Activated CD8-positive, alpha-beta T cell treated with anti-CD3 and anti-CD28 coated beads for 36 hours (primary cell): Measurements from ENCODE around the gene MEIKIN. TPM values are rescaled to one million over a fixed set of nuclear protein-coding genes. Genes with fewer than 3 reads are reported as not detected.

Experiments used
- ATAC-seq: fragments of 200-7000 bp; cut with Tn5 transposase; one replicate; pipeline ENCODE4 v1.10.0; 2021; ENCODE audit warnings: mild to moderate bottlenecking, moderate library complexity
- CTCF ChIA-PET: fragments of 350-600 bp; sonication (Branson Sonifier 250); formaldehyde crosslinking; loops from one replicate; lab custom pipeline; 2021; ENCODE audit warnings: antibody characterized with exemption; lab: Charles Lee
- POLR2A ChIA-PET: fragments of 350-600 bp; sonication (Branson Sonifier 250); formaldehyde crosslinking; loops from one replicate; lab custom pipeline; 2021; ENCODE audit warnings: antibody characterized with exemption; lab: Charles Lee
- DNase-seq: peaks from one replicate; pipeline ENCODE4 v3.0.0-alpha.2; 2020
- H3K27ac Mint-ChIP-seq: one replicate; pipeline ENCODE4 v1.8.0; 2021; ENCODE audit warnings: mild to moderate bottlenecking, mixed read lengths
- H3K27me3 Mint-ChIP-seq: one replicate; pipeline ENCODE4 v1.8.0; 2021; ENCODE audit warnings: mixed read lengths
- H3K36me3 Mint-ChIP-seq: one replicate; pipeline ENCODE4 v1.8.0; 2021; ENCODE audit warnings: low read depth, mixed read lengths
- H3K4me1 Mint-ChIP-seq: one replicate; pipeline ENCODE4 v1.8.0; 2021; ENCODE audit warnings: low read depth, mixed read lengths
- H3K4me3 Mint-ChIP-seq: one replicate; pipeline ENCODE4 v1.8.0; 2021; ENCODE audit warnings: mild to moderate bottlenecking, moderate library complexity, mixed read lengths
- H3K9me3 Mint-ChIP-seq: one replicate; pipeline ENCODE4 v1.8.0; 2021; ENCODE audit warnings: mixed read lengths
- CTCF ChIP-seq: fragments of 200-600 bp; IDR thresholded peaks from one replicate; pipeline ENCODE4 v1.8.0; 2022; ENCODE audit warnings: antibody characterized with exemption, mild to moderate bottlenecking
- intact Hi-C: fragments of 100-400 bp; cut with micrococcal nuclease; formaldehyde crosslinking; loops from one replicate; pipeline ENCODE4 v1.10.0; 2022
- total RNA-seq, 2 experiments: library from RNA; stranded (reverse); gene quantifications; one replicate each; pipeline ENCODE4 v1.2.3, GENCODE V29; 2021

The MEIKIN gene
- total RNA-seq, 2 experiments from 2014 or later, result not detected

GRCh38 chr5:131769336-131769735 lies 176.1 kb downstream of the MEIKIN start:
- ChIA-PET CTCF (interaction anchor here (0.5 to 0.7 kb wide), 2 partner anchors 18 to 271 kb away, joined by 3 read pairs; no protein-coding TSS in a partner anchor), POLR2A (no interaction called here)
- Mint-ChIP-seq H3K36me3 (peaks cover 9% of the 10 kb centered on the region), H3K27ac (no peak overlapping the region), H3K9me3 (peaks cover 4% of the 10 kb centered on the region), H3K4me3 (no peak overlapping the region), H3K27me3 (no peaks in the 10 kb centered on the region), H3K4me1 (peaks cover 16% of the 10 kb centered on the region)
- no peak for DNase-seq
- intact Hi-C loops, result no loop called here
- TF ChIP-seq CTCF, result no peak
- no peak for ATAC-seq

- no peak overlapping the region for H3K4me3 Mint-ChIP-seq
- POLR2A ChIA-PET, result no interaction called here
- CTCF ChIA-PET, result interaction anchor here (0.7 kb wide), 1 partner anchor 471 kb away, joined by 3 read pairs; no protein-coding TSS in a partner anchor
Measured at GRCh38 chr5:131767891-131768290, 177.6 kb downstream of the MEIKIN start.

GRCh38 chr5:131766689-131767088 lies 178.8 kb downstream of the MEIKIN start:
- DNase-seq, result no peak
- peaks cover 11% of the 10 kb centered on the region for H3K4me1 Mint-ChIP-seq
- POLR2A ChIA-PET, result no interaction called here
- intact Hi-C loops, result no loop called here
- peaks cover 18% of the 10 kb centered on the region for H3K9me3 Mint-ChIP-seq
- H3K4me3 Mint-ChIP-seq, result no peak overlapping the region
- H3K27me3 Mint-ChIP-seq, result no peaks in the 10 kb centered on the region
- no peak for TF ChIP-seq CTCF
- peaks cover 21% of the 10 kb centered on the region for H3K36me3 Mint-ChIP-seq
- CTCF ChIA-PET, result no interaction called here
- no peak for ATAC-seq
- H3K27ac Mint-ChIP-seq, result no peak overlapping the region

More at GRCh38 chr5:131767891-131768290, 177.6 kb downstream of the MEIKIN start:
- ATAC-seq (no peak), DNase-seq (no peak)
- peaks cover 17% of the 10 kb centered on the region for H3K36me3 Mint-ChIP-seq
- peaks cover 8% of the 10 kb centered on the region for H3K4me1 Mint-ChIP-seq
- H3K27ac Mint-ChIP-seq, result no peak overlapping the region
- intact Hi-C loops, result no loop called here
- peaks cover 8% of the 10 kb centered on the region for H3K9me3 Mint-ChIP-seq
- no peak for TF ChIP-seq CTCF
- no peaks in the 10 kb centered on the region for H3K27me3 Mint-ChIP-seq

- no peak overlapping the region for H3K4me3 Mint-ChIP-seq
- H3K36me3 Mint-ChIP-seq, result peaks cover 21% of the 10 kb centered on the region
- TF ChIP-seq CTCF, result no peak
- H3K9me3 Mint-ChIP-seq, result peaks cover 18% of the 10 kb centered on the region
- intact Hi-C loops, result no loop called here
- H3K4me1 Mint-ChIP-seq, result peaks cover 8% of the 10 kb centered on the region
- DNase-seq (no peak), ATAC-seq (no peak)
- POLR2A ChIA-PET, result no interaction called here
- CTCF ChIA-PET, result no interaction called here
- H3K27ac Mint-ChIP-seq, result no peak overlapping the region
- H3K27me3 Mint-ChIP-seq, result no peaks in the 10 kb centered on the region
Measured at GRCh38 chr5:131765261-131765660, 180.2 kb downstream of the MEIKIN start.

- CTCF ChIA-PET, result no interaction called here
- TF ChIP-seq CTCF, result no peak
- H3K9me3 Mint-ChIP-seq, result peaks cover 20% of the 10 kb centered on the region
- POLR2A ChIA-PET, result no interaction called here
- H3K4me1 Mint-ChIP-seq, result peaks cover 8% of the 10 kb centered on the region
- no peaks in the 10 kb centered on the region for H3K27me3 Mint-ChIP-seq
- no peak overlapping the region for H3K27ac Mint-ChIP-seq
- intact Hi-C loops, result no loop called here
- DNase-seq (no peak), ATAC-seq (no peak)
- H3K4me3 Mint-ChIP-seq, result no peak overlapping the region
- peaks cover 21% of the 10 kb centered on the region for H3K36me3 Mint-ChIP-seq
Measured at GRCh38 chr5:131763968-131764367, 181.5 kb downstream of the MEIKIN start.
